NCI-H2196 (cell line): ENCODE results near the gene DHDH.

Experiments
- DNase-seq: peaks from one replicate; lab custom pipeline; 2025; ENCODE audit not compliant: unreplicated experiment; lab: John Stamatoyannopoulos, UW

The DHDH gene

GRCh38 chr19:48946463-48947257 lies 13.2 kb downstream of the DHDH start:
- no peak for DNase-seq

GRCh38 chr19:48947258-48947542 lies 13.7 kb downstream of the DHDH start:
- no peak for DNase-seq

GRCh38 chr19:48950159-48950558 lies 16.7 kb downstream of the DHDH start:
- DNase-seq = no peak

- DNase-seq = no peak
Measured at GRCh38 chr19:48950830-48951519, 17.5 kb downstream of the DHDH start.

- no peak for DNase-seq
Measured at GRCh38 chr19:48953141-48953540, 19.6 kb downstream of the DHDH start.

GRCh38 chr19:48953990-48954594 lies 20.6 kb downstream of the DHDH start:
- DNase-seq = no peak

GRCh38 chr19:48954595-48955307 lies 21.3 kb downstream of the DHDH start, which contains the start of gene BAX:
BAX (plus strand) TSS chr19:48954875; CDS start chr19:48954929, 54 bp downstream.
- DNase-seq = peak; percentile 98

- DNase-seq = no peak
Measured at GRCh38 chr19:48955308-48955958, 21.9 kb downstream of the DHDH start.

- no peak for DNase-seq
Measured at GRCh38 chr19:48958006-48958405, 24.5 kb downstream of the DHDH start.

GRCh38 chr19:48959341-48960239 lies 26.1 kb downstream of the DHDH start:
- DNase-seq = no peak

- DNase-seq = no peak
Measured at GRCh38 chr19:48961051-48961649, 27.7 kb downstream of the DHDH start.

GRCh38 chr19:48961673-48962028 lies 28.2 kb downstream of the DHDH start:
- no peak for DNase-seq

GRCh38 chr19:48962029-48962848 lies 28.7 kb downstream of the DHDH start:
- DNase-seq = no peak

- no peak for DNase-seq
Measured at GRCh38 chr19:48962849-48963165, 29.3 kb downstream of the DHDH start.

- DNase-seq = no peak
Measured at GRCh38 chr19:48963371-48964204, 30.1 kb downstream of the DHDH start.

GRCh38 chr19:48964205-48965039 lies 30.9 kb downstream of the DHDH start:
- DNase-seq = no peak
